Raji (cell line): ENCODE measurements around the gene ABHD8.
A peak's percentile ranks its signal among the peaks of the same experiment; 100 is the strongest.

Experiments
- POLR2A ChIP-seq: IDR thresholded peaks from 2 replicates; pipeline ENCODE4 v1.6.1; 2011; ENCODE audit warnings: low read depth, low read length, control low read depth; ENCODE audit not compliant: insufficient read depth

Gene ABHD8

DNA sequence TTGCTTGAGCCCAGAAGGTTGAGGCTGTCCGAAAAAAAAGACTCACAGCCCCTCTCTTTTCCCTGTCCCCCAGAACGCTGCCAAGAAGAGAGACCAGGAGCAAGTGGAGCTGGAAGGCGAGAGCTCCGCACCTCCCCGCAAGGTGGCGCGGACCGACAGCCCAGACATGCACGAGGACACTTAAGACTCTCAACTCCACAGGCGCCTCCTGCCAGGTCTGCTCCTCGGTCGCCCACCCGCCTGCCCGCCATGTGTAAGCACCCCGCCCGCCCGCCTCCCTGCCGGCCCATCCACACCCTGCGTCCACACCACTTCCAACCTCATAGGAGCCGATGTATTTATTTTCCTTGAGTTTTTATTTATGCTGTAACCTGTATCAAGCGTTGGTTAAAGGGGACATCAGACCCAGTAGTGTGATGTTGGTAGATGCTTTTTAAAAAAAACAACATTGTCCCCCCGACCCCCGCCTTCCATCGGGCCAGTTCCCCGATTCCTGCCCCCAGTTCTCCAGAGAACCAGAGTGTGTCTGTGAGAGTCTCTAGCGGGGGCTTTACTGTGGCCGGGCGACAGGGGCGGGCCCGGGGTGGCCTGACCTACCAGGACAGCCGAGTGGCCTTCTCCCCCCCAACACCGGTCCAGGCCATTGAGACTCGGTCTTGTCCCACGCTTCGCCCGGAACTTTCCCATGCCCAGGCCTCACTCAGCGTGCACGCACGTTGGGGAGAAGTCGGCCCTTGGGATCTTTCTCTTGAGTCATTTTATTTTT is 16.4 kb upstream of the ABHD8 start:
- TF ChIP-seq POLR2A, result no peak

DNA sequence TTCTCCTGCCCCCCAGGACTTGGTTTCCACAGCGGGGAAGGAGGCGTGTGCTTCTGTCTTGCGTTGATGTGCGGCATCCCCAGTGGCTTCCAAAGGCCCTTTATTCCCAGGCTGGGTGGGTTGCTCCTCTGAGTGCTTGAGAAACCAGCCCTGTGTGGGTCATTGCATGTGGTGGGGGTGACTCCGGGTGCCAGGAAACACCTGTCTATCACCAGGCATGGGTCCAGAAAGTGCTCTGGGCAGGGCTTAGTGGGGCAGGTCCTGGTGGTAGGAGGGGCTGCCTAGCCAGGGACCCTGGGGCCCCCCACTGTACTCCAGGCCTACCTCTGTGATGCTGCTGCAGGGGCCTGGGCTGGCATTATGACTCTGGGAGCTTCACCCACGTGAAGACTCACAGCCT is 15.7 kb upstream of the ABHD8 start:
- TF ChIP-seq POLR2A, result no peak

DNA sequence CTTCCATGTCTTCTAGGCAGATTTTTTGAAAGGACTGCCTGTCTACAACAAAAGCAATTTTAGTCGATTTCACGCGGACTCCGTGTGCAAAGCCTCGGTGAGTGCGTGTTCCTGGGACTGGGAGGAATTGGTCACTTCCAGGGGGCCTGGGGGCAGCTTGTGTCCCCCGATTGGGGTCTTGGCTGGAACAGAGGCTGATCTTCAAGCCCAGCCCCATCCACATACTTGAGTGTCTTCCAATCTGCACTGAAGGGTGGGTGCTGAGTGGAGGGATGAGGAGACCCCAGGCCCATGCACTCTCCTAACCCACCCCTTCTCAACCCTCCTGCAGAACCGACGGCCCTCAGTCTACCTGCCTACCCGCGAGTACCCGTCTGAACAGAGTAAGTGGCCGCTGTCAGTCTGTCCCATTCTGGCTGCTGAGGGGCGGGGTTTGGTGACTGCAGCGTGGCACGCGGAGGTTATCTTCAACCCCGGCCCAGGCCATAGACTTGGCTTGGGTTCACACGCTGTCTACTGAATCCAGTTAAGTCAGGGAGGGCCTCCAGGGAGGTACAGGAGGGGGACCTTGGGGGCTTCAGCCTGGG is 10.9 kb upstream of the ABHD8 start:
- TF ChIP-seq POLR2A, result no peak

DNA sequence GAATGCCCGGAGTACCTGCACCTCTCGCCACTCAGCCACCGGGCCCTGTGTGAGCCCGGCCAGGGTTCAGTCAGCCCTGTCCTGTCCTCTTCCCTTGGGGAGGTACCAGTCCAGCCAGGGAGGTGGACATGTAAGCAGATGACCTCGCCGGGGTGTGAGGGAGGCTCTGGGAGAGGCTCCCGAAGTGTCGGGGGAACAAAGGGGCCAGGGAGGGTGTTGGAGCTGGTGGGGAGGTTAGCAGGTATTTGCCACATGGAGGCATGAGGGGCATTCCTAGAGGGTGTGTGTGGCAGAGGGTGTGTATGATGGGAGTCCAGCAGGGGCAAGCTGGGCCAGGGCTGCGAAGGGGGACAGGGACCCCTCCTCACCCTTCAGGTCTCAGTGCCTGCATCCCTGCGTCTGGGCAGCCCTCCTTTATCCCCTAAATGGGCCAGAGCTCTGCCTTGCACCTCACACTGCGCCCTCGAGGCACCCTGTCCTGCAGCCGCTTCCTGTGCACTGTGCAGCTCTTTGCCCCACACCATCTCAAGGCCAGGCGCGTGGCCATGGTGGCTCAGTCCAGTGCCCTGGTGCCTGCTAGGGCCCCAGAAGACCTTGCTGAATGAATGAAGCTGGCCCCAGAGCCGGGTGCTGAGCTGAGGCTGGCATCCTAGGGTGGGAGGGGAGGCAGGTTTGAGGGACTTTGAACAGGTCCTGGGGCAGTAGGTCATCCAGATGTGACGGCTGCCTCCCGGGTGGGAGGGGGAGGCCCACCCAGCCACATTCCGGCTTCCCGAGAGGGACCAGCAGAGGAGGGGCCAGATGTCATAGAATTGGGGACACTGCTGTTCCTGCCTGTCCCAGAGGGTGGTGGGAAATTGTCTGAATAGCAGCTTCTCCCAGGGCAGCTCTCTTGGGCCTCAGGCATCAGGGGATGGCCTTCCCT is 9.2 kb upstream of the ABHD8 start:
- no peak for TF ChIP-seq POLR2A

DNA sequence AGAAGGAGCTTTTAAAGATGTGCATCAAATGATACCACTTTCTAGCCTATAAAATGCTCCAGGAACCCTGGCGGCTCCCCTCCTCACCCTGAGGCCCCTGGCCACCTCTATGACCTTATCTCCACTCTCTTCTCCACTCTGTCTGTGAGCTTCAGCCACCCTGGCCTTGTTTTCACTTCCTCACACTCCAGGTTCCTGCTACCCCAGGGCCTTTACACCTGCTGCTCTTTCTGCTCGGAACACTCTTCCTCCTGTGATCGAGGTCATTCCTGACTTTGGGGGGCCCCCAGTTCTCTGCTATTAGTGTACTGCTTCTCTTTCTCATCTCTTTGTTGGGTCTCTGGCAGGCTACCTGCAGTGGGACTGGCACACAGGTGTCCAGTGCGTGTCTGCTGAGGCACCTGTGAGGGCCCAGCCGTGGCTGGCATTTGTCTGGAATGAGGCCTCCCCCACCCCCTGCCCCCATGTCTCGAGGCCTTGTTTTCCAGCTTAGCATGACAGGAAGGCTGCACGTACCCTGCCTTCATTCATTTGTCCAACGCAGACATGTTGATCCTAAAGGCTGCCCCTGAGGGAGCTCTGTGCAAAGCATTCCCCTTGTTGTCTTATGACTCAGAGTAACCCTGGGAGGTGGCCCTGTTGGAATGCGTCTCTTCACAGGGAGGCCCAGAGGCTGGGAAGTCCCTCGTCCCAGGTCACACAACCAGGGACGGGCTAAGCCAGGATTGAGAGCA is 8.4 kb upstream of the ABHD8 start:
- no peak for TF ChIP-seq POLR2A

DNA sequence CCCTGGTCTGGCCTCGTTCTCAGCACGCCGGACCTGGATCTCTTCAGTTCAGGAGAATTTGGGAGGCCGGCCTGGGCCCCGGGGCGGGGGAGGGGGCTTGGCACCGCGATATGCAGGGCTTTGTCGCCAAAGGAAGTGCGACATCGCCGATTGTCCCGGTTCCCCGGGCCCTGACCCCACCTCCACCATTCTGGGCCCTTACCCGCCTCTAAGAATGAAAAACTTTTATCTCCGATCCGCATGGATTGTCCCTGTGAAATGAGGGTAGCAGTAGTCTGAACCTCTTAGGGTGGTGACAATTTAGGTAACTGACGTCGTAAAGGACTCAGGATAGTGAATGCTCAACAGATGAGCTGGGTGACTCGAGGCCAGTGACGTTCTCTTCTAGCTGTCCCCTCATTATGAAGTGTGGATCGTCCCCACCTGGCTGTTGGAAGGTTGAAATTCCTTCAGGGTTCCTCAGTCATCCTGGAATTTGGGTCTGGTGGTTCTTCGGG is 6.8 kb upstream of the ABHD8 start:
- no peak for TF ChIP-seq POLR2A

DNA sequence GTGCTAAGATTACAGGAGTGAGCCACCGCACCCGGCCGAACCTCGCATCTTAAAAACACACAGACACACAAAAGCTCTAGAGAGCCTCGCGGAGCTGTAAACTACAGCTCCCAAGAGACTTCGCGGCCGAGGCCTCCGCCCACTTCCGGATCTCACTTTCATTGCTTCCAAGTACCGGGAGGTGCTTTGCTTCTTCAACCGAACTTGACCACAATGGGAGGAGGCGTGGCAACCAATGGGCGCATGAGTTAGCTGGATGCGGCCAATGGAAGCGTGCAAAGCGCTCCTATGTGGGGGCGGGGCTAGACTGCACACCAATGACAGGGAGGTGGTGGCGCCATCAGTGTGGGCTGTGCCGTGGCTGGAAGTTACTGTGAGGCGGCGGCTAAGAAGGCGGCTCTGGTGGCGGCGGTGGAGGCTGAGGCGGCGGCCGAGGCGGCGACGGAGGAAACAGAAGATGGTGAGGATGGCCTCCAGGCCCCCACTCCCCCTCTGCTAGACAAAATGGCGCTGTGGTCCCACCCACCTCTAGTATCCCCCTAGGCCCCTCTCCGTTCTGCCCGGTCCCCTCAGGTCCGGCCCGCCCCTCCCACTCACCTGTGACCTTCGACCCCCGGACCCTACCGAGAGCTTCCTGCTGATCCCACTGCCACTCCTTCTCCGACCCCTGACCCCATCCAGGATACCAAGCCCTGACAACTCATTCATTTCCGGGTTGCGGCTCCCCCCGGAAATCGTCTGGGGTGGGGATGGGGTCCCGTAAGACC is 6.2 kb upstream of the ABHD8 start, which contains the start of gene DDA1:
TSS of gene DDA1 (plus strand) at position 366 of the 767 bp plus-strand sequence. CDS start at position 458, 92 bp downstream.
- TF ChIP-seq POLR2A, result peak; percentile 76

DNA sequence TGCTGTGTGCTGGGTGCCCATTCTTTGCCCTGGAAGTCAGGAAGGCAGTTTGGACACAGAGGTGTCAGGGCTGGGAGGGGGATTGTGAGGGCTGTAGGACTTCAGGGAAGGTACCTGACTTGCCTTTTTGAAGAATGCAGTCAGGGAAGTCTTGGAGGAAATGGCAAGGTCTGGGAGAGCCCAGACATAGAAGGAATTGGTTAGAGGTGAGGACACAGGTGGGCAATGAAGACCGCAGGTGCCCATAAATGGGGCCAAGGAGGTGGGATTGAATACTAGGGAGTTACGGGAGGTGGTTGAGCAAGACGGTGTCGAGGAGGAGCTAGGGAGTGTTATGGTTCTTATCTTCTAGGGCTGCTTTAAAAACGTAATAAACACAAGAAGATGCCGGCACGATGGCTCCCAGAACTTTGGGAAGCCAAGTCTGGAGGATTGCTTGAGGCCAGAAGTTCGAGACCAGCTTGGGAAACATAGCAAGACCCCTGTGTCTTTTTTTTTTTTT is 4.7 kb upstream of the ABHD8 start:
- no peak for TF ChIP-seq POLR2A

DNA sequence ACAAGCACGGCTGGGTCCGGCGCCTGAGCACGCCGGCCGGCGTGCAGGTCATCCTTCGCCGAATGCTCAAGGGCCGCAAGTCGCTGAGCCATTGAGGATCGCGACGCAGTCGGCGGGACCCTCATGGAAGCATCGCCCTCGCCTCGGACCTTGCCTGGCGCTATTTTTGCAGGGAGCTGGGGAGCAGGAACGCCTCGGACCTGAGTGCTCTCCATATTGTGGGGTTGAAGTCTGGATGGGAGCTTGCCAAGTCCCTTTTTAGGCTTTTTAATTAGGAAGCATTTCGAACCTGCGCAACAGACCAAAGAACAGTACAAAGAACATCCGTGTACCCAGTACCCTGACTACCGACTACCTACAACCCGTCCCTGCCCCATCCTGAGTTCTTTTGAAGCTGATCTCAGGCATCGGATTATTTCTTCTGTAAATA is 3.1 kb upstream of the ABHD8 start:
- no peak for TF ChIP-seq POLR2A

DNA sequence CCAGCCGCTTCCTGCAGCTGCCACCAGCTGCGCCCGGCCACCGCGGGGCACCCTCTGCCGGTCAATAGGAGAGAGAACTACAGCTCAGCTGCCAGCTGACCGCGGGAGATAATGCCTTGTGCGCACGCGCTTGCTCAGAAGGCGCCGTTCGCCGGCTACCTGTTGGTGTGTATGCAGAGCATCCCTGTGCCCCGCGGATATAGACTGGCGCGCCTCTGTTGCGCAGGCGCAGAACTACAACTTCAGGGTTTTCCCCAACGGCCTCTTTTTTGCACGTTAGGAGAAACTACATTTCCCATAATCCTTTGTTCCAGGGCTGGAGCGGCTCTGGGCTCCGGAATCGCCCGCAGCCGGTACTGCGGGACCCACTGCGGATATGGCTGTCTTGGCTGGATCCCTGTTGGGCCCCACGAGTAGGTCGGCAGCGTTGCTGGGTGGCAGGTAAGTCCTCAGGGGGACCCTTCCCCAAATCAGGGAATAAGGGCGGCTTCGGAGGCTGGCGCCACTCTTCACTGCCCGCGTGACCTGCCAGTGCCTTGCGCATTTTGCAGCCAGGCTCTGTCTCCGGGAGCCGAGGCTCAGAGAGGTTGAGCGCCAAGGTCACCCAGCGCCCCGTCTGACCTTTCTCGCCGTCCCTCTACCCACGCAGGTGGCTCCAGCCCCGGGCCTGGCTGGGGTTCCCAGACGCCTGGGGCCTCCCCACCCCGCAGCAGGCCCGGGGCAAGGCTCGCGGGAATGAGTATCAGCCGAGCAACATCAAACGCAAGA is 2.5 kb upstream of the ABHD8 start, which contains the start of gene MRPL34:
TSS of gene MRPL34 (plus strand) at position 356 of the 768 bp plus-strand sequence. CDS start at position 377, 21 bp downstream.
- peak; percentile 82 for TF ChIP-seq POLR2A

DNA sequence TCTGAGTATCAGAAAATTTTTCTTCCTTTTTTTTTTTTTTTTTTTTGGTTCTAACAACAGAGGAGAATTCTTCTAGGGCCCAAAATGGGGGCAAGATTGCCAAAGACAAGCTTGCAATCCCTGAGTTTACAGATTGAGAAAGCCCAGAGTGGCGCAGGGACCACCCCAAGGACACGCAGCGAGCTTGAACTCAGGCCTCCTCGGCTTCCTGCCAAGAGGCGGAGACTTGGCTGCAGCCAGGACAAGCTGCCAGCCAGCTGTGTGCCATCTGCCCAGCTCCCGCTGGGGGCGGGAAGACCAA is 1.9 kb upstream of the ABHD8 start:
- TF ChIP-seq POLR2A, result no peak

DNA sequence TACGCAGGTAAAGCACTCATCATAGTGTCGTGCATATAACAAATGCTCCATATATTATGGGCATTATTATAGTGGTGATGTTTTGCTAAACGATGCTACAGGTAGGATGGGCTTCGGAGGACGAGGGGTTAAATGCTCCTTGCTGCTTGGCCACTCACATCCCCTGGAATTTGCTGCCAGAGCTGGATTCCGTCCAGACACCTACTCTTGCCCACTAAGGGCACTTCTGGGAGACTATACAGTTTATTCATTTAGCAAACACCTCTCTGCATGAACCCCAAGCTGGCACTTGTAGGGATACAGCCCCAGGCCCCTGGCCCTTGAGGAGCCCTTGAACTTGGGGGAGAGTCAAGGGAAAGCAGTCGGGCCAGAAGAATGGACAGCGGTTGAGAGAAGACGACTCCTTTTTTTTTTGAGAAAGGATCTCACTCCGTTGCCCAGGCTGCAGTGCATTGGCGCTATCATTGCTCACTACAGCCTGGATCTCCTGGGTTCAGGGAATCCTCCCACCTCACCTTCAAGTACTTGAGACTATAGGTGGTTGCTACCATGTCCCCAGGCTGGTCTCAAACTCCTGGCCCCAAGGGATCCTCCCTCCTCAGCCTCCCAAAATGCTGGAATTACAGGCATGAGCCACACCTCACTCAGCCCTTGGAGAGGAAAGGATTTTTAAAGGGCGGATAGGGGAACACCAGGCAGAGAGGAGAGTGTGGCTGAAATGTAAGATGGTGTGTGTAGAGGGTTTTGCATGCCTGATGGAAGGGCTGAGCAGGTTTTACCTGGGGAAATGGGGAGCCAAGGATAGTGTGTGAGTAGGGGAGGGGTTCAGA is 1.4 kb upstream of the ABHD8 start:
- no peak for TF ChIP-seq POLR2A
